ENCODE measurements around the gene SYTL3.

GRCh38 chr6:158707120-158707820 lies 57.4 kb downstream of the SYTL3 start:
- TF ChIP-seq CTCF (IDR thresholded peaks at IDR 0.05; ENCODE audit: low read length): no peak
- TF ChIP-seq EZH2 (IDR thresholded peaks at IDR 0.05; ENCODE audit: borderline replicate concordance, low read length): no peak
